SH-SY5Y (cell line): ENCODE measurements around the gene SH3GL1.

ENCODE experiments used
- GATA2 ChIP-seq: IDR thresholded peaks from 2 replicates; pipeline ENCODE4 v1.6.1; 2011; ENCODE audit warnings: mild to moderate bottlenecking, low read depth, low read length
- GATA3 ChIP-seq: IDR thresholded peaks from 2 replicates; pipeline ENCODE4 v1.6.1; 2011; ENCODE audit warnings: low read depth, mild to moderate bottlenecking, low read length, moderate library complexity

- no peak for TF ChIP-seq GATA2
- TF ChIP-seq GATA3: no peak
Observed at GRCh38 chr19:4358709-4359626, 41.4 kb downstream of the SH3GL1 start.
